ENCODE measurements around the gene MACROD1. TPM values are rescaled to one million over a fixed set of nuclear protein-coding genes. Genes with fewer than 3 reads are reported as not detected.
A peak's percentile ranks its signal among the peaks of the same experiment; 100 is the strongest.

Gene MACROD1
- total RNA-seq, 1 experiment from 2014 or later, result 4.7 TPM

GRCh38 chr11:64152841-64153691 is 12.8 kb downstream of the MACROD1 start:
- no peak for DNase-seq (ENCODE audit: low spot score)

DNA sequence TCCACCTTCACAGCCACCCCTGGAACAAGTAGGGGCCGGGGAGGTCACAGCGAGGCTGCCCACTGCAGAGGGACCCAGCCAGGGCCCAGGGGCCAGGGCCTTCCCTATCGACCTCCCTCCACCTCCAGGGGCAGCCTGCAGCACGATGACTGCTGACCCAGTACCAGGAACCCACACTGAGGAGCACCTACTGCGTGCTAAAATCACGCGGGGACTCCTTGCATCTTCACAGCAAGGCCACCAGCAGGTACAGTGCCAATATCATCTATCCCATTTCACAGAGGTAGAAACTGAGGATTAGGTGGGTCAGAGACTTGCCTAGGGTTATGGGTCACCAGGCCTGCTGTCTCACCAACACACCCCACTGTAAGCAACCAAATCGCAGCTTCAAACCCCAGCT is 14.6 kb downstream of the MACROD1 start:
- DNase-seq (ENCODE audit: low spot score), result no peak

DNA sequence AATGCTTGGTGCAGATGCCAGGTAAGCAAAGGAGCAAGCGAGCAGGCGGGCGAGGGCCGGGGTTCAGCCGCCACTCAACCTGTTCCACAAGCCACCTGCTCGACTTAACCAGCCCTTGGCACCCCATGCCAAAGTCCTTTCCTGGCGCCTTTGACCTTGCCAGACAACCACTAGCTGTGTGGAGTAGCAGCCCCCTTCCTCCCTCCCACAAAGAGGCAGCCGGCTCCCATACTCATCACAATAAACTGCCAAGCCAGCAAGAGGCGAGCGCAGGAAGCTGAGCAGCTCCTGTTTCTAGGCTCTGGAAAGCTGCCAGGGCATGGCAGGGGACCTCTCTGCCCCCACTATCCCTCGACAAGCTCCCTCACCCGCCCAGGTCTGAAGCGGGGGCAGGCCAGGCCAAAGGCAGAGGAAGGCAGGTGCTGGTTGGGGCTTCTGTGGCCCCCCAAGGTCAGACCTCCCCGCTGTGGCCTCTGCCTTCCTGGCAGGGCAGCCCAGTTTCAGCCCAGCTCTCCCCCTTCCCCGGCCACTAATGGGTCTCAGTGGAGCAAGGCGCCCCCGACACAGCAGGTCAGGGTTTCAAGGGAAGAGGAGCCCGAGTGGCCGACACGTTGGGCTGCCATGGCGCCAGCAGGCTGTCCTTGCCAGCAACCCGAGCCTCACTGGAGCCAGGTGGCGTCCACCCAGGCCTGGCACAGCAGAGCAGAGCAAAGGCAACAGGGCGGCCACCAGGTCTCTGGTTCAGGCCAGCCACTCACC is 15.3 kb downstream of the MACROD1 start:
- DNase-seq (ENCODE audit: low spot score), result no peak

GRCh38 chr11:64150051-64150450 is 15.9 kb downstream of the MACROD1 start:
- no peak for DNase-seq (ENCODE audit: low spot score)

DNA sequence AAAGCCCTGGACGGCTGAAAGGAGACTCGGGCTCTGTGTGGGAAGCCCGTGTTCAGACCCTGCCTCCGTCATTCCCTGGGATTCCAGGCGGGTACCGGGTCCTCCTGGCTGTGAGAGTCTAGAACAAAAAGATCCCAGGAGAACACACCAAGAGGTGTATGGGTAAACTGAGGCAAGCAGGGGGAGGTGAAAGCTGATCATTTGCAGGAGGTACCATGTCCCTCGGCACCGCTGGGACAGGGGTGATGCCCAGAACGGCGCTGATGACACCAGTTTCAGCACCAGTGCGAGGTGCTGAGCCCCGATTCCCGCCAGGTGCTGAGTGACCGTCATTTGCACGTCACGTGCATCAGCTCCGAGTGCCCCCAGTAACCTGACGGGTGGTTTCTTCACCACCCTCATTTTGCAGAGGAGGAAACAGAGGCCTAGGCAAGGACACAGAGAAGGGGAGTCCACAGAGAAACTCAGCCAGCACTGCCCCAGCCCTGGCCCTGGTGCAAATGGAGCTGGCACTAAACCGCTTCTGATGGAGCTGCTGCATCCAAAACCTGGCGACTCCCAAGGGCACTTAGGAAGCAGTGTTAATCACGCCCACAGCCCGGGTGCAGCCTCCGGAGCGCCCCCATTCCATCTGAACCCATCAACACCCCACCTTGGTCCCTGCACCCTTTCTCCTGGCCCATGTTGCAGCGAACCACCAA is 16.8 kb downstream of the MACROD1 start:
- no peak for DNase-seq (ENCODE audit: low spot score)

DNA sequence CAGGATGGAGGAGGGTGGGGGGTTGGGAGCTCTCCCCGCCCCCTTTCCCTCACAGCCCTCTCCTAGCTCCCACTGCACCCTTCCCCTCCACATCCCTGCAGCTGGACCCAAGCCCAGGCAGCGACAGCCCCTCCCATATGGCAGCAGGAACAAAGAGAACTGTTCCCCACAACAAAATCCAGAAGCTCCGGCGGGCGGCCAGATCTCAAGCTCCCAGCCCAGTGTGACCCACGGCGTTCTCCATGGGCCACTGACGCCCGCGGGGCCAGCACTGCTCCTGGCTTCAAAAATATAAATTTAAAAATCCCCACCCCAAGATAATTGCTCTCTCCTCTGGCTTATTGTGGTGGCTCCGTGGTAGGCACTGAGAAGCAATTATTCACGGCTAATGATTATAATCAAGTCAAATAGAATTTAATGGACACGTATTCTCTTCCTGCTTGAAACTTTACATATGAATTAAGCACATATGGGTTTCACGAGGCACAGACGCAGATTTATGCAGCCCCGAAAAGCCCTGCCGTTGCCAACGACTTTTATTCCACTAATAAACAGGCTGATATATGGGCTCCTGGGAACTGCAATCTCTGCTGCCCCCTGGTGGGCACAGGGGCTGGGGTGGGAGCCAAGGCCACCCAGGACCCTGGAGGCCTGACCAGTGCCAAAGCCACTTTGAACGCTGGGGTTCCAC is 17.5 kb downstream of the MACROD1 start:
- peak; percentile 53 for DNase-seq (ENCODE audit: low spot score)

DNA sequence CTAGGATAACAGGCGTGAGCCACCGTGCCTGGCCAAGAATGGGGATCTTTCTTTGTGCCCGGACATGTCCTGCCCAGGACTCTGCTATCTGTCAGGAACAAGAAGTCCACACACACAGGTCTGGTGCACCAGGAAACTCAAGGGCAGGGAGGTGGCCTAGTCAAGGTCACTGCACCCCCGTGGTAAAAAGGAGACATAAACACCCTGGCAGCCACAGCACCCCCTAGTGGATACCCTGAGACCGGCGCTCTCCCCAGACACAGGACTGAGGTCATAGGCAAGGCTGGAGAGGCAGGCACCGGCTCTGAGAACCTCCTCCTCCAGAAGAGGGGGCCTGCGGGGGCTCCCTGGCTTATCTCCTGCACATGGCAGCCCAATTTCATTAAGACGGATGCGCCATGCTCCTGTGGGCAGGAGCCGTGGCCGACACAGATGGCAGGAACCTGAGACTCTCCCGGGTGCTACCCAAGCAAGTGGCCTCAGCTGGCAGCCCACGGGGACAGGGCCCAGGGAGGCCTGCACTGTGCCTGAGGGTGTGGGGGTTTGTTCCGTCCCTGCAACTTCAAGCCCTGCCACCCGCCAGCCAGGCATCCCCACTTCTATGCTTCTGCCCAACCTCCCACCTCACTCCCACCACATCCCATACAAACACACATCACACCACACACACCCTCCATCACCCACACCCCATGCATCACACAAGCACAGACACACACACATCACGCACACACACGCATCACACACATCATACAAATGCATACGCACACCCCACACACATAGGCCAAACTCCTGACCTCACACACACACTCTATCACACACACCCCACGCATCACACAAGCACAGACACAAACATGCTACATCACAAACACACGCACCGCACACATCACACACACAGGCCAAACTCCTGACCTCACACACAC is 19.6 kb downstream of the MACROD1 start:
- peak; percentile 52 for DNase-seq (ENCODE audit: low spot score)

- DNase-seq (ENCODE audit: low spot score), result no peak
These were observed 21.1 kb downstream of the MACROD1 start for GRCh38 chr11:64144587-64145472.

GRCh38 chr11:64141081-64141783 is 24.7 kb downstream of the MACROD1 start:
- no peak for DNase-seq (ENCODE audit: low spot score)

DNA sequence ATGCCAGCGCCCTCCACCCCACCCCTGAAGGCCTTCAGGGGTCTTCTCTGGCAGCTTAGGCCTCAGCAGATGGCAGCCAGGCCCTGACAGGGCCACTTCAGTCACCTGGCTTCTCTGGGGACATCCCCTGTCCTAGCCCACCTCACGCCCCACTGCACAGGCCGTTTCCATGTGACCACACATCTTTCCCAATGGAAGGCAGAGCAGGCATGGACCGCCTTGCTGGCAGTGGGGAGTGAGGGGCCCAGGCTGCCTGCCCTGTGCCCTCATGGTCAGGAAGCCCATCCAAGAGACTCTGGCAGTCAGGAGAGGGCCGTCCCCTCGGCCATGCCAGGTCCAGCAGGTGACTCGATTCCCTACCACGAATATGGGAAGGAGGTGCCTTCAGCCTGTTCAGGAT is 25.8 kb downstream of the MACROD1 start:
- DNase-seq (ENCODE audit: low spot score), result no peak

GRCh38 chr11:64139049-64139448 is 26.9 kb downstream of the MACROD1 start:
- no peak for DNase-seq (ENCODE audit: low spot score)

DNA sequence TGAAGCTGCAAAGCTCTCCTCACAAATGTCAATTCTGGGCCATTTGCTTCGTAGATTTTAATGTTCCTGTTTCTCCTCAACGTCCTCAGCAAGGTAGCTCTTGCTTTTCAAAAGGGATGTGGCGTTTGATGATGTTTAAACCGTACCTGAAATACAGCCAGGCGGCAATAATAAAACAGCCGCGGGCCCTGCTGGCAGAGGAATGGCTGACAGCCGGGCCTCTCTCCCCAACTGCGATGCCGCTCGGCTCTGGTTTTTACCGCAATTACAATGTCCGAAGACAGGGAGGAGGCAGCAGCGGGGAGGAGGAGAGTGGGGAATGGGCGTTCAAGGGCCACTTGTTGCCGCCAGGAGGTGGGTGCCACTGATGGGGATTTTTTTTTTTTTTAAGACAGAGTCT is 27.5 kb downstream of the MACROD1 start:
- DNase-seq (ENCODE audit: low spot score), result no peak

DNA sequence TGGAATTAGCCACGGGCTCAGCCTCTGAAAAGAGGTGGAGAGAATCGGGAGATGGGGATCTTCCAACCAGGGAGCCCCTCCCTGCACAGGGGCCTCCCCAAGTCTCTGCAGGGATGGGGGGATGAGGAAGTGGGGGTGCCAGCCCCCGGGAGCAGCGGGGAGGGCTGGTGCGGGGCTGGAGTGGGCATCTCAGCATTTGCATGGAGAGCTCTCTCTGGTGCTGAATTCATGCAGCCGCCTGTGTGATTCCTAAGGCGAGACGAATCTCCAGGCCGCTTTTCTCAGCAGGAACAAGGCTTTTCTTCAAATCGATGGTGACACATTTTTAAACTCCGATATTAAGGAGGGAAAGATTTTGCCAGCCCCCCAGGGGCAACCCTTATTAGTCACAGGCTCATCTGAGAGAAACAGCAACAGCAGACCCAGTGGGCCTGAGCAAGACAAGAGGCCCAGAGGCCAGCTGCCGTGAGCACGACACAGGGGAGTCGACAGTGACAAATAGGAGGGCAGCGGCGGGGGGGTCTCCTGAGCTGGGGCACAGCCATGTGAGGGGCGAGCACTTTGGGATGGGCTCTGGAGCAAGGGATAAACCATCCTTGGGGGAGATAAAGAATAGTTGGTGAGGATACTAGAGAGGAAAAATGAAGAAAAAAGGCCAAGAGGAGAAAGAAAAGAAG is 29.0 kb downstream of the MACROD1 start:
- DNase-seq (ENCODE audit: low spot score), result no peak

- no peak for DNase-seq (ENCODE audit: low spot score)
These were observed 30.2 kb downstream of the MACROD1 start for GRCh38 chr11:64135711-64136110.

DNA sequence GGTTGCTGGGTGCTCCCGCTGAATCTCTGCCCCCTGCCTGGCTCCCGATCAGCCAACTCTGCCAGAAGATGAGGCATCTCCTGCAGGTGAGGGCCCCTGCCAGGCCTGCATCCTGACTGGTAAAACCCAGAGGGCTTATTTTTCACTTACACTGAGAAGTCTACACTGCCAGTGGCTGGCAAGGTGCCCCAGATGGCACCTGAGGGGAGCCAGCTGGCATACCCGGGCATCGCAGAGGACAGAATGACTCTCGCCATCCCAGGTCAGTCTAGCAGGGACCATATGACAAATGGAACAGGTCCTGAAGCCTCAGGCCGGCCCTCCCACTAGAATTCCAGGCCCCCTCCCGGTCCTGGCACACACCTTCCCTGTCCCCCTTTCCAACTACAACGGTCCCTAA is 30.9 kb downstream of the MACROD1 start:
- no peak for DNase-seq (ENCODE audit: low spot score)

- DNase-seq (ENCODE audit: low spot score), result no peak
These were observed 32.8 kb downstream of the MACROD1 start for GRCh38 chr11:64132982-64133705.

DNA sequence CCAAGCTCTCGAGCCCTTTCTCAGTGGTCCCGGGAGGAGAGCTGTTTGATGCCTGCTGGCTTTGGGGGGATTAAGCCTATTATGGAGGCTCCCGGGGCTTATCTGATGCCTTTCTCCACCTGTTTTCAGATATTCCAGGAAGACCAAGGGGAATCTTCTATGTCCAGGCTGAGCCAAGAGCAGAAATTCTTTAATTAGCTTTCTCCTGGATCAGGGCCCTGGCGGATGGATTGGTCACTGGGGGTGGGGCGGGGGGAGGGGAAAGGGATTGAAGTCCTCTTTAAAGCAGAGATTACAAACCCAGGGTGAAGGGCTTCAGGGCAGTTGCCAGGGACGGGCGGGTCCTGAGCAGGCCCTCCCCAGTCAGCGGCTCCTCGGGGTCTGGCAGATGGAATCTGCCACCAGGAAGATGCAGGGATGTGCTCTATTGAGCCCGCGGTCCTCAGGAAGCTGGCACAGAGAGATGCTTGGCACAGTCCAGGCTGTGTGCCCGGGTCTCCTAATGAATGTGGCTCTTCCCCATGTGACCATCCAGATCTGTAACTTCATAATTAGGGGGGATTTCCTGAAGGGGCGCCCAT is 33.6 kb downstream of the MACROD1 start:
- no peak for DNase-seq (ENCODE audit: low spot score)
